HG03064 (cell line): Measurements from ENCODE around the gene CACNG7.
"Not testable (repeated sequence)": the region's sequence is repeated elsewhere in the genome, so short reads cannot be mapped to it uniquely, and the experiment has no call there.

ENCODE experiments used
- ATAC-seq: cut with Tn5 transposase; IDR thresholded peaks from one replicate; pipeline ENCODE4 v1.9.1; 2021; ENCODE audit warnings: low read depth; ENCODE audit not compliant: unreplicated experiment

The CACNG7 gene

GRCh38 chr19:53908935-53909415 lies at the start of gene CACNG7:
Gene CACNG7, plus strand, starts transcription at chr19:53909278. Its CDS starts 3,554 bp downstream, at chr19:53912832.
- no peak for ATAC-seq

DNA sequence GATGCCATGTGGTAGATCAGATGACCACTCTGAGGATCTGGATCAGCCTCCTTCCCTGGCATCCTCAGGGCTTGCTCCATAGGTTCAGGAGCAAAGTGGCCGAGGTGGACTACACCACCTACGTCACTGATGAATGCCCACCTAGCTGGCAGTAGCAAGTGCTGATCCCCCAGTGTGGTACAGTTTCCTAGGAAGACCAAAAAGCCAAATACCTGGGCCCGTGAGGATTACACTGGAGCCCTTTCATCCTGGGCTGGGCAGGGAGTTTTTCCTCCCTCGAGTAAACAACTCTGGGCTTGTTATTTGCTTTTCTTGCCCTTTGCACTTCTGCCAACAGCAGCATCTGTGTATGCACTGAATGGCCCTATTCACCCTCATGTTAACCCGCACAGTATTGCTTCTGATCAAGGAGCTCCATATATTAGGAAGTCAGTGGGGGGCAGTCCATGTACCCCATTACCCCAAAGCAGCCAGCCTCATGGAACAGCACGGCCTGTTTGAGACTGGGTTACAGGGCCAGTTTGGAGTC lies 44.7 kb upstream of the CACNG7 start:
- ATAC-seq: no peak

GRCh38 chr19:53865523-53865917 lies 43.6 kb upstream of the CACNG7 start:
- ATAC-seq: no peak

DNA sequence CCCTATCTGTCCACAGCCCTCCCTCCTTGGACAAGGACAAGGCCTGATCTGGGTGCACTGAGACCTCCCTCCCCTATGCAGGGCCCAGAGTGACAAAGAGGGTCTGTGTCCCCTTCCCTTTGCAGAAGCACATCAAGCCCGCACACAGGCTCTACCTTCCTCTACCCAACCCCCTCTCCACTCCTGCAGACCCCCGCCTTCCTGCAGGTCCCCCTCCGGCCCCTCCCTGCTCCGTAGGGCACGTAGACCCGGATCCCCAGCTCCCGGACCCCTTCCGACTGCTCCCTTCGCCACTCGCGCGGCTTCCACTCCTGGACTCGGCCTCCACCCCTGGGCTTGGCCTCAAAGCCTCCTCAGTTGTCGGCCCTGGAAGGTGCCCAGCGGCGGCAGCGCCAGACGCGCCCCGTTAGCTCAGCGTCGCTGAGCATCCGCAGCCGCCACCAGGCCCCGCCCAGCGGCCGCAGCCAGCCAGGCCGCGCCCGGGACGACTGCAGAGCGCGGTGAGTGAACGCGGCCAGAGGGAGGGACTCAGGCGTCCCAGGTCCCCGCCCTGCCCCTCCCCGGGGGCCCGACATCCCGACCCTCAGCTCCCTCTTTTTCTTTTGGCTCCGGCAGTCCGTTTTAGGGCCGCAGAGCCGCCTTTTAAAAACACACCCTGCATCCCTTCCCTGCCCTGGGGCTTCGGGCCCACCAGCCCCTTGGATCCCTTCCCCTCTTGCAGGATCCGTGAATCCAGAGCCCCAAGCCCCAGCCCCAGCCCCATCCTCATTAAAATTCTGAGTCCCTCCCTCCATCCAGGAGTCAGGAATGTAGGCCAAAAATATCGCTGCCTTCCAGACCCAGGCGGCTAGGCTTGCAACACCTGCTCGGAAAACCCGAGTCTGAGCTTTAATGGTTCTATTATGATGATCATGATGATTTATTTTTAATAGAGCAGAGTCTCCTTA lies 42.9 kb upstream of the CACNG7 start:
- no peak for ATAC-seq

- ATAC-seq: no peak
Measured at GRCh38 chr19:53866865-53867224, 42.2 kb upstream of the CACNG7 start.

GRCh38 chr19:53867225-53868090 lies 41.6 kb upstream of the CACNG7 start, which contains the start of gene MYADM:
Gene MYADM, plus strand, starts transcription at chr19:53867883. Its CDS starts 5,647 bp downstream, at chr19:53873530.
- ATAC-seq: peak; percentile 63

DNA sequence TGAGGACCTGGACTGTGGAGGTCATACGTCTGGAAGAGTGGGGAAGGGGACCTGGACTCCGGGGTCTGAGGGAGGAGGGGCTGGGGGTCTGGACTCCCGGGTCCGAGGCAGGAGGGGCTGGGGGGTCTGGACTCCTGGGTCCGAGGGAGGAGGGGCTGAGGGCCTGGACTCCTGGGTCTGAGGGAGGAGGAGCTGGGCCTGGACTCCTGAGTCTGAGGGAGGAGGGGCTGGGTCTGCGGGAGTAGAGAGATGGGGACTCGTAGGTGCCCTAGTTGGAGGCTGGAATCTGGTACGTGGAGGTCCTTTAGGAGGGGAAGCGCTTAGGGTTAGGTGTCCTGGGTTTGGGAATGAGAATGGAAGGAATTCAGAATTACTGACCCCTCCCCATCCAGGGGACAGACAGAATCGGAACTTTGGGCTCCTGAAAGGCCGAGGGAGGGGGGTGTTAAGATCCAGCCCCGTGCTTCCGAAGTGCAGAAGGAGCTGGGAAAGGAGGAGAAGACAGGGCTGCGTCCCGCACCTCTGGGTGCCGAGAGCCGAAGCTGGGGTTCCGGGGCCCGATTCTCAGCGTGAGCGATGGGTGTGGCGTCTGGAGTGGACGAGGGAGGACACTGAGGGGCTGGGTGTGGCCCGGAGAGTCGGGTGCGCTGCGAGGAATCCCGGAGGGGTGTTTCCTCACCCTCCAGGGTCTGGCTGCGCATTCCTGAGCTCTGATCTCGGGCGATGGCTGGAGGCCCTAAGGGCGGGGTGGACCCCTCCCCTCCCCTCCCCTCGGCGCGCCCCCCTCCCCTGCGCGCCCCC lies 40.8 kb upstream of the CACNG7 start:
- ATAC-seq: no peak

DNA sequence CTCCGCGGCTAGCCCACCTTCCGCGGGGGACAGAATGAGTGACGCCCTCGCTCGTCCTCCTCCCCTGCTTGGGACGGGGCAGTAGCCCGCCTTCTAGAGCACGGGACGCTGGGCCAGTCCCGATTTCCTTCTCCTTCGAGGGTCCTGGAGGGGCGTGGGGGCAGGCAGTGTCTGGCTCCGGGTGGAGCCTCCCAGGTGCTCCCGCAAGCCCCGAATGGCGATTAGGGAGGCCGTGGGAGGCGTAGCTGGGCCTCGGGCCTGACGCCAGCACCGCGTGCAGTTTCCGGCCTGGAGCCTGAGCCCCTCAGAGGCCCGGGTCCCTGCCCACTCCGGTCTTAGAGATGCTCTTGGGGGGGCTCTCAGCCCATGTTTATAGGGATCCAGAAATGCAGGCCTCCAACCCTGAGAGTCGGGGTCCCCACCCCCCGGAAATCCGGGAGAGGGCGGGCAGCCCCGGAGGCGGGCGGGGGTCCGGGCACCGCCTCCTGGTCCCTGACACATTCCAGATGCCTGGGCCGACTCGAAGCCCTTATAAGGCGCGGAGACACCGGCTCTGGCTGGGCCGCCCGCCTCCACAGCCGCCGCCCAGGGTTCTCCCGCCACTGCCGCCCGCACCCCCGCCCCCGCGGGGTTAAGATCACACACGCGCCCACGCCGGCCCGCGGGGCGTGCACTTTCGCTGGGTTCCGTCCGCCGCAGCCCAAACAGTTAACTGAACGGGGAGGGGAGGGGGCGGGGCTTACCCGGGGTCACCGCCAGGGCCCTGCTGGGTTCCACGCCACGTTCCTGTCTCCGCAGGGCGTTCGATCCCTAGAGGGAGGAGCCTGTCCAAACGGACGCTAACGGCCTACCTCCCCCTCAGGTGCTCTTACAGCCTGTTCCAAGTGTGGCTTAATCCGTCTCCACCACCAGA lies 39.9 kb upstream of the CACNG7 start:
- ATAC-seq: no peak

- ATAC-seq: not testable (repeated sequence)
Measured at GRCh38 chr19:53869805-53870484, 39.1 kb upstream of the CACNG7 start.

GRCh38 chr19:53870485-53870844 lies 38.6 kb upstream of the CACNG7 start:
- ATAC-seq: no peak

DNA sequence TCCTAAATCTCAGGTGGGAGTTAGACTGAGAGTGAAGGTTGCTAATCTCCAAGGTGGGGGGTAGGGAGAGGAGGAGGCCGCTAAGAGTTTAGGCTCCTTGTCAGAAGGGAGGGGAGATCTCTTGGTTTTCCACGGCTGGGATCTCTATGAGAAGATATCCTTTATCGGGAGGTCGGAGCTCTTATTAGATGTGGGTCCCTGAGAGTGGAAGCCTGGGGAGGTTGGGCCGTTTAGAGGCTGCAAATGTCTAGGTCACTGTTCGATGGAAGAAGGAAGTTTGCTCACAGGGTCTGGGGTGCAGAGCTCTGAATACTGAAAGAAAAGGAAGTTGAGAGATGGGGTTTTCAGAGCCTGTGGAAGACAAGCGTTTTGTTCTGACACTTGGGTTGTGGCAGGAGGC lies 37.6 kb upstream of the CACNG7 start:
- no peak for ATAC-seq

GRCh38 chr19:53872762-53873161 lies 36.3 kb upstream of the CACNG7 start:
- ATAC-seq: no peak

- ATAC-seq: no peak
Measured at GRCh38 chr19:53873773-53874605, 35.1 kb upstream of the CACNG7 start.

GRCh38 chr19:53874606-53874990 lies 34.5 kb upstream of the CACNG7 start:
- ATAC-seq: no peak

DNA sequence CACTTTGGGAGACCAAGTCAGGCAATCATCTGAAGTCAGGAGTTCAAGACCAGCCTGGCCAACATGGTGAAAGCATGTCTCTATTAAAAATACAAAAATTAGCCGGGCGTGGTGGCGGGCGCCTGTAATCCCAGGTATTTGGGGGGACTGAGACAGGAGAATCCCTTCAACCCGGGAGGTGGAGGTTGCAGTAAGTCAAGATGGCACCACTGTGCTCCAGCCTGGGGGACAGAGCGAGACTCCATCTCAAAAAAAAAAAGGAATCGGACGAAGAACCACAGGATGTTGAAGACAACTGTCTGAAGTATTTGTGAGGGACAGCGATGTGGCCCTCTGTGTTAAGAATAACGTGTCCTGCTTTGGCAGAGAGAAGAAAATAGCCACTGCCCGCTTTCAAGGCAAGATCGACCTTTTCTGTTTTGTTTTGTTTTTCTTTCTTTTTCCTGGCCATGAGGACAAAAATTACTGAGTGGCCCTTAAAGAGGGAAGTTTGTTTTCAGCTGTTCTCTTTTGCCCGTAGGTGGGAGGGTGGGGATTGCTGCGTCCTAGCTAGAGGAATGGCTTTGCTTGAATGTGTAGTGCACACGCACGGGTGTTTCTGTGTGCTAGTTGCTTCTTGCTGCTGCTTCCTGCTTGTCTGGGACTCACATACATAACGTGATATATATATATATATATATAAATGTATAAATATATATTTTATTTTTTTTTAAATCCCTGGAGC lies 33.3 kb upstream of the CACNG7 start:
- no peak for ATAC-seq

- no peak for ATAC-seq
Measured at GRCh38 chr19:53876651-53877224, 32.3 kb upstream of the CACNG7 start.

- no peak for ATAC-seq
Measured at GRCh38 chr19:53877361-53877766, 31.7 kb upstream of the CACNG7 start.
